Lower lobe of right lung (tissue), 2 donors: ENCODE data around the gene CAPN15. TPM values are rescaled to one million over a fixed set of nuclear protein-coding genes. Genes with fewer than 3 reads are reported as not detected.
"Not testable (repeated sequence)": the region's sequence is repeated elsewhere in the genome, so short reads cannot be mapped to it uniquely, and the experiment has no call there.

Experiments used
- ATAC-seq, 2 donors: fragments of 200-7000 bp; cut with Tn5 transposase; one replicate each; pipeline ENCODE4 v1.9.1; 2020 to 2022; ENCODE audit warnings: mild to moderate bottlenecking in 2 of 2, moderate library complexity in 2 of 2
- DNase-seq: peaks from one replicate; pipeline ENCODE4 v3.0.0-alpha.2; 2020
- H3K27ac ChIP-seq: fragments of 200-600 bp; one replicate; pipeline ENCODE4 v1.8.0; 2022
- H3K27me3 ChIP-seq: fragments of 200-600 bp; one replicate; pipeline ENCODE4 v1.8.0; 2022; ENCODE audit warnings: low read depth
- H3K36me3 ChIP-seq: fragments of 200-600 bp; one replicate; pipeline ENCODE4 v1.8.0; 2022; ENCODE audit warnings: mild to moderate bottlenecking
- H3K4me1 ChIP-seq: fragments of 200-600 bp; one replicate; pipeline ENCODE4 v1.8.0; 2022
- H3K4me3 ChIP-seq: fragments of 200-600 bp; one replicate; pipeline ENCODE4 v1.8.0; 2022; ENCODE audit warnings: mild to moderate bottlenecking
- H3K9me3 ChIP-seq: fragments of 200-600 bp; one replicate; pipeline ENCODE4 v1.8.0; 2022
- intact Hi-C: fragments of 100-400 bp; cut with DNase I; formaldehyde crosslinking; loops from one replicate; pipeline ENCODE4 v1.11.0; 2022
- long read RNA-seq: library from polyadenylated mRNA; unstranded; transcript quantifications from one replicate; pipeline ENCODE4 v2.0.0, GENCODE V29; 2021
- total RNA-seq: library from RNA; stranded (reverse); fragmentation: NEBNext Ultra II Directional; extraction: Animal tissue kit (Norgen Biotek cat#: 25700); gene quantifications from one replicate; pipeline ENCODE4 v1.2.1, GENCODE V29; 2021
- TF ChIP-seq, protein P1 (sequence below): fragments of 200-600 bp; IDR thresholded peaks from one replicate; pipeline ENCODE4 v1.8.0; 2022; ENCODE audit warnings: antibody characterized with exemption, mild to moderate bottlenecking
- donor health status: DM: no; HTN: yes; CAD: no; lungs with severe emphysema.

The CAPN15 gene
- 44.3 TPM for total RNA-seq
- long read RNA-seq, full-length matches to known transcripts: 1 of 35 reads
- long read RNA-seq, partial matches to known transcripts: 21 of 35 reads
- long read RNA-seq, other reads (novel, unspliced or antisense): 13 of 35 reads

DNA sequence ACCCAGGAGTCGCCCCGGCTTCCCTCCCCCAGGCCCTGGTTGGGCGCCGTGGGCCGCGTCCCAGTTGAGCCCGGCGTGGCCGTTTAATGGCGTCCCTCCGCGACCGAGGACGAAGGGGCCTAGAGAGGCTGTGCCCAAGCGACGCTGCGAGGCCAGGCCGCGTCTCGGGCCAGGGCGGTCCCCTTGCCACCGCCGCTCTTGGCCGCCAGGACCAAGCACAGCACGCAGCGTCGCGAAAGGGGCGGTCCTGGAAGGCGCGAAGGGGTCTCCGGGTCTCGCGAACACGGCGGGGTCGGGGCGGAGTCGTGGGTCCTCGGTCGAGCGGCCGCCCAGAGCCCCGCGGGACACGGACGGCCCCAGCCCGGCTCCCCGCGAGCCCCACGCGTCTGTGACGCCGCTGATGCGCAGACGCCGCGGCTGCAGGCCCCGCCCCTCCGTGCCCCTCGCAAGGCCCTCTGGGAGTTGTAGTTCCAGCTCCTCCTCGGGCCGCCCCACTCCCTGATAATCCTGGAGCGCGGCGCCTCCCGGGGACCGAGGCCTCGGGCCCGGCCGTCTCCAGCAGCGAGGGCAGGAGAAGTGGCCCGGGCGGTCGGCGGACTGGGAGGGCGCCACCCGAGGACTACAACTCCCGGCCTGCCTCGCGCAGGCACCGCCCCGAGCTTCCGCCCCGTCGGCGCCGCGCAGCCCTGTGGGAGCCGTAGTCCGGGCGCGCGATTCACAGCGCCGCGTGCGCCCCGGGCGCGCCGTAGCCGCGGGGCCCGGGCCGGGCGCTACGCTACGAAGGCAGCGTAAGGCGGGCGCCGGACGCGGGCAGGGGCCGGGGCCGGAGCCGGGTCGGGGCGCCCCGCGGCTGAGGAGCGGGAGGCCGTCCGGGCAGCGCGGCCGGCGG, at the start of gene CAPN15:
Gene CAPN15, plus strand, starts transcription at position 698 of the 889 bp plus-strand sequence. CDS start 19,127 bp downstream, outside the sequence.
- peak within 1 kb of the TSS; percentile 87 for H3K4me3 ChIP-seq
- DNase-seq (peak; percentile 91), ATAC-seq (peak; percentile 93 to 94)
- peaks cover 43% of the 10 kb centered on the region for H3K4me1 ChIP-seq
- no peaks in the 10 kb centered on the region for H3K27me3 ChIP-seq
- no peaks in the 10 kb centered on the region for H3K9me3 ChIP-seq
- intact Hi-C loops: no loop called here
- TF ChIP-seq, protein P1, sequence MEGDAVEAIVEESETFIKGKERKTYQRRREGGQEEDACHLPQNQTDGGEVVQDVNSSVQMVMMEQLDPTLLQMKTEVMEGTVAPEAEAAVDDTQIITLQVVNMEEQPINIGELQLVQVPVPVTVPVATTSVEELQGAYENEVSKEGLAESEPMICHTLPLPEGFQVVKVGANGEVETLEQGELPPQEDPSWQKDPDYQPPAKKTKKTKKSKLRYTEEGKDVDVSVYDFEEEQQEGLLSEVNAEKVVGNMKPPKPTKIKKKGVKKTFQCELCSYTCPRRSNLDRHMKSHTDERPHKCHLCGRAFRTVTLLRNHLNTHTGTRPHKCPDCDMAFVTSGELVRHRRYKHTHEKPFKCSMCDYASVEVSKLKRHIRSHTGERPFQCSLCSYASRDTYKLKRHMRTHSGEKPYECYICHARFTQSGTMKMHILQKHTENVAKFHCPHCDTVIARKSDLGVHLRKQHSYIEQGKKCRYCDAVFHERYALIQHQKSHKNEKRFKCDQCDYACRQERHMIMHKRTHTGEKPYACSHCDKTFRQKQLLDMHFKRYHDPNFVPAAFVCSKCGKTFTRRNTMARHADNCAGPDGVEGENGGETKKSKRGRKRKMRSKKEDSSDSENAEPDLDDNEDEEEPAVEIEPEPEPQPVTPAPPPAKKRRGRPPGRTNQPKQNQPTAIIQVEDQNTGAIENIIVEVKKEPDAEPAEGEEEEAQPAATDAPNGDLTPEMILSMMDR: no peak
- H3K36me3 ChIP-seq: no peaks in the 10 kb centered on the region
- H3K27ac ChIP-seq: peak within 1 kb of the TSS; percentile 98

DNA sequence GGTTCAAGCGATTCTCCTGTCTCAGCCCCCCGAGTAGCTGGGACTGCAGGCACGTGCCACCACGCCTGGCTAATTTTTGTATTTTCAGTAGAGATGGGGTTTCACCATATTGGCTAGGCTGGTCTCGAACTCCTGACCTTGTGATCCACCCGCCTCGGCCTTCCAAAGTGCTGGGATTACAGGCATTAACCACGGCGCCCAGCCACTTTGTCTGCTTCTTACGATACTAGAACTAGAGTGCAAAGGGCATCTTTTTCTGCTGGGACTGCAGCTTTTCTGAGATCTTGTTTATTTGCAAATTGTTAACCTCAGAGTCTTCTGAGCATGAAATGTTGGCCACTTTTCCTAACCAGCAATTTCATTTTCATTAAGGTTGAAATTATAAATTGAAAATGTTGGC, 49.2 kb upstream of the CAPN15 start:
- H3K4me1 ChIP-seq, H3K4me3 ChIP-seq, H3K27ac ChIP-seq, H3K27me3 ChIP-seq, DNase-seq, ATAC-seq, intact Hi-C loops, H3K9me3 ChIP-seq: not testable (repeated sequence)
- peaks cover 27% of the 10 kb centered on the region for H3K36me3 ChIP-seq

DNA sequence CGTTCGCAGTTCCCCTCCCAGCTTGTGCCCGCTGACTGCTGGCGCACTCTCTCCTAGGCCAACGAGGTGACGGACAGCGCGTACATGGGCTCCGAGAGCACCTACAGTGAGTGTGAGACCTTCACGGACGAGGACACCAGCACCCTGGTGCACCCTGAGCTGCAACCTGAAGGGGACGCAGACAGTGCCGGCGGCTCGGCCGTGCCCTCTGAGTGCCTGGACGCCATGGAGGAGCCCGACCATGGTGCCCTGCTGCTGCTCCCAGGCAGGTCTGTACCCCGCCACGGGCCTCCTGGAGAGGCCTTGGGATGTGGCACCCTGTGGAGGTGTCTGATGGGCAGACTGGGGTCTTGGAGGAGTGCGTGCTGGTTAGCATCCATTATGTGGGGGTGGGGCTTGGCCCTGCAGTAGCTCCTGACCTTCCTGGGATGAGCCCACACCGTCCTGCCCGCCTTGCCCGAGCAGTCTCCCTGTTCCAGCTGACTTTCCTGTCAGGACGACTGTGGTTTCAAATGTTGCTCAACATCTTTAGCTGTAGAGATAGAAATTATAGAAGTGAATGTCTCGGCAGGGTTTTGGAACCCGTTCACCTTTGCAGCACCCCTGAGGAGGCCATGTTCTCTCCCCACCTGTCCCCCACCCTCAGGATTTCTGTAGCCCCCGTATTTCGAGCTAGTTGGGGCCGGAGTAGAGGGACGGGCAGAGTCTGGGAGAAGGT, 44.9 kb upstream of the CAPN15 start:
- intact Hi-C loops: no loop called here
- no peaks in the 10 kb centered on the region for H3K27me3 ChIP-seq
- DNase-seq: no peak
- TF ChIP-seq, protein P1: no peak
- no peak overlapping the region for H3K4me3 ChIP-seq
- no peaks in the 10 kb centered on the region for H3K9me3 ChIP-seq
- H3K27ac ChIP-seq: no peak overlapping the region
- H3K36me3 ChIP-seq: peaks cover 20% of the 10 kb centered on the region
- H3K4me1 ChIP-seq: no peaks in the 10 kb centered on the region
- peak in 1 of 2 donors; percentile 36 for ATAC-seq

DNA sequence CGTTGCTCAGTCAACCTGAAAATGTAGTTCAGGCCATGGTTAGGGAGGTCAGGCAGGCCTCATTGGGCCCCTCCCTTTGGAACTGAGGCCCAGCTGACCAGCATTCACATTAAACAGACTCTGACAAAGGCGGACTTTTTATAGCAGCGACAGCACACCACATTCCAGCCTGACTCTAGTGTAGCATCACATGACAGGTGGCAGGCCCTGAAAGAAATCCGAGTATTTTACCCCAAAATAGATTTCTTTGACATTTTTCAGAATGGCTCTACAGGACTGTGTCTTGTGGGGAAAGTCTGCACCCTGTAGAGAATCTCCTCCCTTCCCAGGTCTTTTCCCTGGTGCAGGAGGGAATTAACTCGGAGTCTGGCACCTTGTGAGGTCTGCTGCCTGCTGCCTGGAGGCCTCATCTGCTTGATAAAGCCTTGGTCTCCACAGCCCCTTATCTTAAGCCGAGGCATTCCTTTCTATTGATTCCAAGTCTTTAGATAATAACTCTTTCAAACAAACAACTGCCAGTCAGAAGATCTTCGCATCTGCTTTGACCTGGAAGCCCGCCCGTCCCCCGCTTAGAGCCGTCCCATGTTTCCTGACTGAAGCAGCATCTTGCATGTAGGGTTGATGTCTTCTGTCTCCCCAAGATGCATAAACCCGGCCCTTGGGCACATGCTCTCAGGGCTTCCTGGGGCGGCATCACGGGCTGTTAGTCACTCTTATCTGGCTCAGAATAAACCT, 44.0 kb upstream of the CAPN15 start:
- TF ChIP-seq, protein P1: no peak
- H3K4me1 ChIP-seq: no peaks in the 10 kb centered on the region
- H3K4me3 ChIP-seq: no peak overlapping the region
- no peak overlapping the region for H3K27ac ChIP-seq
- H3K9me3 ChIP-seq: no peaks in the 10 kb centered on the region
- no peaks in the 10 kb centered on the region for H3K27me3 ChIP-seq
- peaks cover 20% of the 10 kb centered on the region for H3K36me3 ChIP-seq
- ATAC-seq: peak in 1 of 2 donors; percentile 60
- no peak for DNase-seq
- intact Hi-C loops: no loop called here

DNA sequence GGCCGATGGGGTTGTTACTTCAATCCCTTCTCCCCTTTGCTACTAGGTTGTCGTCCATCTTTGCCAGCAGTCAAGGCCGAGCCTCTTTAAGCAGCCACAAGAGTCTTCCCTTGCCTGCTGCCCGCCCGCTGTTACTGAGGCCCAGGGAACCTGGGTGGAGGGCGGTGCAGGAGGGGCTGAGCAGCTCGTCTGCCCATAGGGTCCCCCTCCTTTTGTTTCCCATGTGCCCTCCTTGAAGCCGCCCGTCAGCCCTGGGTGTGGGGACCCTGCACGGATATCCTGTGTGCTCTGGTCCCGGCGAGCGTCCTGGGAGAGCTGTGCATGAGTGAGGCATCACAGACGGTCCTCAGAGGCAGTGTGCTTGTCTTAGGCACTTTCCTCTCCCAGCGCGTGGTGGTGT, 37.9 kb upstream of the CAPN15 start:
- Histone ChIP-seq H3K36me3 (peaks cover 34% of the 10 kb centered on the region), H3K27me3 (no peaks in the 10 kb centered on the region)

More for the DNA sequence above, 37.9 kb upstream of the CAPN15 start:
- ATAC-seq: no peak
- no peak overlapping the region for H3K4me3 ChIP-seq
- TF ChIP-seq, protein P1: no peak
- H3K4me1 ChIP-seq: no peaks in the 10 kb centered on the region
- intact Hi-C loops: no loop called here
- no peak overlapping the region for H3K27ac ChIP-seq
- no peaks in the 10 kb centered on the region for H3K9me3 ChIP-seq
- no peak for DNase-seq
